Upper lobe of left lung (tissue), 4 donors: ENCODE data around the gene AAMP.

Experiments
- POLR2A ChIP-seq, 4 donors: fragments of 450-650 bp; IDR thresholded peaks; one replicate each; pipeline ENCODE4 v1.5.1; 2016 to 2017; ENCODE audit warnings: antibody characterized with exemption in 4 of 4, mild to moderate bottlenecking in 2 of 4
- TF ChIP-seq, protein P1 (sequence below), 6 experiments: fragments of 450-650 bp in 4 of 6; fragments of 200-600 bp in 2 of 6; sonication (generic) in 2 of 6; IDR thresholded peaks; one replicate each; pipeline ENCODE4 v1.5.1; 2016 to 2019; ENCODE audit warnings: antibody characterized with exemption in 6 of 6

DNA sequence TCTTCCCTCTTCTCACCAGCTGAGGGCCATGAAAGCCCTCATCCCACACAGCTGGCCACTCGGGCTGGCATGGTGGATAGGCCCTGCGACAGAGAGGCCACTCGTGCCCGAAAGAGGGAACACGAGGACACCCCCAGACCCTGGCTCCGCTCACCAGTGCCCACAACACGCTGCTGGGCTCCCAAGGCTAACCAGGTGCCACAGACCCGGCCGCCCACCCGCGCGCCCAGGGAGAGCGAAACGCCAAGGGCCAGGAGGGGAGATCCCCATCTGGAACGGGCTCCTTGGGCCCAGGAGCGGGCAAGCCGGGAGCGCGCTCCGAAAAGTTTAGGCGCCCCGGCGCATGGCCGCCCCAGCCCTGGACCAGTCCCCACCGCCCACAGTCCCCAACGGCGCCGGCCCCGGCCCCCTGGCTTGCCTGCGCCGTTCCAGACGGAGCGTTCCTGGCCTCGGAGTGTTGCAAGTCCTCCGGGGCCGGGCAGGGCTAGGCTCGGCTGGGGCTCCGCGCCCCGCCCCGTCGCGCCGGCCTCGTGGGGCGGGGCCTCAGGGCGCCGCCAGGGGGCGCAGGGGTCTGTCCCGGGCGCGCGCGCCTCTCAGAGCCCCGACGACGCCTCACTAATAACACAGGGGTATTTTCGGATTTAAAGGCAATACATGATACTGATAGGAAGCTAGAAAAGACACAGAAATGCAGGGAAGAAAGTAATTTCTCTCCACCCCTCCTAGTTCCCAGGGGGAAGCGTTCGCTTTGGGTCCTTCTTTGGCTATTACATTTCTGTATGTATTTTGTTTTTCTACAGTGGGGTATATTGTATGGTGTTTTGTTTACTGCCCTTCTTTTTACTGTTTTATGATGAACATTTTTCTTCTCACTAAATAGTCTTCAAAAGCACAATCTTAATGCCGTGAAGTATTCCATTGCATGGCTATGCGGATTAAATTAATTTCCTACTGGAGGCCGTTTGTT, 22.4 kb upstream of the AAMP start, which contains the start of gene TMBIM1:
- peak in 3 of 4 donors; percentile 78 to 95 (median 94) for TF ChIP-seq POLR2A (IDR thresholded peaks at IDR 0.05)
- TF ChIP-seq, protein P1, sequence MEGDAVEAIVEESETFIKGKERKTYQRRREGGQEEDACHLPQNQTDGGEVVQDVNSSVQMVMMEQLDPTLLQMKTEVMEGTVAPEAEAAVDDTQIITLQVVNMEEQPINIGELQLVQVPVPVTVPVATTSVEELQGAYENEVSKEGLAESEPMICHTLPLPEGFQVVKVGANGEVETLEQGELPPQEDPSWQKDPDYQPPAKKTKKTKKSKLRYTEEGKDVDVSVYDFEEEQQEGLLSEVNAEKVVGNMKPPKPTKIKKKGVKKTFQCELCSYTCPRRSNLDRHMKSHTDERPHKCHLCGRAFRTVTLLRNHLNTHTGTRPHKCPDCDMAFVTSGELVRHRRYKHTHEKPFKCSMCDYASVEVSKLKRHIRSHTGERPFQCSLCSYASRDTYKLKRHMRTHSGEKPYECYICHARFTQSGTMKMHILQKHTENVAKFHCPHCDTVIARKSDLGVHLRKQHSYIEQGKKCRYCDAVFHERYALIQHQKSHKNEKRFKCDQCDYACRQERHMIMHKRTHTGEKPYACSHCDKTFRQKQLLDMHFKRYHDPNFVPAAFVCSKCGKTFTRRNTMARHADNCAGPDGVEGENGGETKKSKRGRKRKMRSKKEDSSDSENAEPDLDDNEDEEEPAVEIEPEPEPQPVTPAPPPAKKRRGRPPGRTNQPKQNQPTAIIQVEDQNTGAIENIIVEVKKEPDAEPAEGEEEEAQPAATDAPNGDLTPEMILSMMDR (IDR thresholded peaks at IDR 0.05): peak; percentile 95 to 100 (median 96)
